PC-3 (cell line): ENCODE measurements around the gene DCDC1. TPM values are rescaled to one million over a fixed set of nuclear protein-coding genes. Genes with fewer than 3 reads are reported as not detected.
"Not testable (repeated sequence)": the region's sequence is repeated elsewhere in the genome, so short reads cannot be mapped to it uniquely, and the experiment has no call there.

Source experiments
- ATAC-seq: fragments of 200-7000 bp; cut with Tn5 transposase; 2 replicates; pipeline ENCODE4 v1.9.1; 2020; ENCODE audit warnings: mild to moderate bottlenecking, moderate library complexity
- BruUV-seq: library from RNA; stranded (reverse); fragments of 400-500 nt; replicated peaks from 2 replicates; lab custom pipeline; 2021; lab: Mats Ljungman, UMichigan
- CTCF ChIA-PET: fragments of 300-600 bp; sonication (Branson Sonifier 250); formaldehyde crosslinking; loops from one replicate; lab custom pipeline; 2022; ENCODE audit warnings: antibody characterized with exemption; lab: Charles Lee
- POLR2A ChIA-PET: fragments of 300-600 bp; sonication (Branson Sonifier 250); formaldehyde crosslinking; loops from one replicate; lab custom pipeline; 2022; ENCODE audit warnings: antibody characterized with exemption; ENCODE audit not compliant: unreplicated experiment; lab: Charles Lee
- DNase-seq: peaks from one replicate; pipeline ENCODE4 v3.0.0-alpha.2; 2015
- H2AFZ ChIP-seq: fragments of 300-600 bp; sonication (generic); 2 replicates; pipeline ENCODE4 v1.6.0; 2016; ENCODE audit warnings: antibody characterized with exemption, low read length
- H3F3A ChIP-seq: fragments of 300-600 bp; sonication (generic); one replicate; pipeline ENCODE4 v1.6.0; 2017; ENCODE audit warnings: antibody characterized with exemption, low read length, control low read depth, mild to moderate bottlenecking; ENCODE audit not compliant: unreplicated experiment
- H3K27ac ChIP-seq: fragments of 300-600 bp; sonication (generic); 2 replicates; pipeline ENCODE4 v1.5.1; 2016; ENCODE audit warnings: mild to moderate bottlenecking, low read length
- H3K27me3 ChIP-seq: fragments of 300-600 bp; sonication (generic); 2 replicates; pipeline ENCODE4 v1.6.1; 2016; ENCODE audit warnings: low read length, mixed read lengths
- H3K36me3 ChIP-seq: fragments of 300-600 bp; sonication (generic); 2 replicates; pipeline ENCODE4 v1.6.1; 2016; ENCODE audit warnings: low read depth, mixed run types, low read length, mixed read lengths
- H3K4me1 ChIP-seq: fragments of 300-600 bp; sonication (generic); 2 replicates; pipeline ENCODE4 v1.5.1; 2016; ENCODE audit warnings: low read length; ENCODE audit not compliant: insufficient read depth
- H3K4me2 ChIP-seq: fragments of 300-600 bp; sonication (generic); 2 replicates; pipeline ENCODE4 v1.6.0; 2016; ENCODE audit warnings: low read length
- H3K4me3 ChIP-seq: fragments of 300-600 bp; sonication (generic); 2 replicates; pipeline ENCODE4 v1.5.1; 2016; ENCODE audit warnings: mild to moderate bottlenecking, low read length, mixed read lengths
- H3K79me2 ChIP-seq: fragments of 300-600 bp; sonication (generic); 2 replicates; pipeline ENCODE4 v1.6.1; 2017; ENCODE audit warnings: low read length, mixed read lengths
- H3K9ac ChIP-seq: fragments of 300-600 bp; sonication (generic); 2 replicates; pipeline ENCODE4 v1.6.0; 2016; ENCODE audit warnings: mild to moderate bottlenecking, low read length
- H3K9me2 ChIP-seq: fragments of 300-600 bp; sonication (generic); replicated peaks from 2 replicates; pipeline ENCODE4 v1.6.1; 2016; ENCODE audit warnings: mixed run types, low read length, mixed read lengths
- H3K9me3 ChIP-seq: fragments of 300-600 bp; sonication (generic); 2 replicates; pipeline ENCODE4 v1.6.1; 2016; ENCODE audit warnings: low read length, mixed read lengths
- H4K20me1 ChIP-seq: fragments of 300-600 bp; sonication (generic); 2 replicates; pipeline ENCODE4 v1.6.1; 2016; ENCODE audit warnings: low read length, mixed read lengths
- CTCF ChIP-seq: fragments of 300-600 bp; sonication (generic); conservative IDR thresholded peaks from 2 replicates; pipeline ENCODE4 v1.5.1; 2017; ENCODE audit warnings: antibody characterized with exemption, low read depth, mild to moderate bottlenecking, low read length
- EZH2 ChIP-seq: fragments of 300-600 bp; sonication (generic); IDR thresholded peaks from one replicate; pipeline ENCODE4 v1.6.1; 2017; ENCODE audit warnings: antibody characterized with exemption, mild to moderate bottlenecking, low read length; ENCODE audit not compliant: unreplicated experiment
- EZH2phosphoT487 ChIP-seq: fragments of 300-600 bp; sonication (generic); IDR thresholded peaks from 2 replicates; pipeline ENCODE4 v1.6.1; 2018; ENCODE audit warnings: mild to moderate bottlenecking, antibody characterized with exemption, low read length, borderline replicate concordance
- intact Hi-C: fragments of 100-400 bp; cut with micrococcal nuclease; formaldehyde crosslinking; loops from 2 replicates; pipeline ENCODE4 v1.9.0; 2023
- total RNA-seq: library from RNA; depleted of rRNA; stranded (reverse); fragments of >200 nt; gene quantifications from 2 replicates; pipeline ENCODE4 v1.2.3, GENCODE V29; 2014

DCDC1 gene
- total RNA-seq, 1 experiment from 2014 or later = not detected

- intact Hi-C loops = no loop called here
Measured at GRCh38 chr11:31325160-31325559, 44.4 kb downstream of the DCDC1 start.

GRCh38 chr11:31323145-31323544, 46.4 kb downstream of the DCDC1 start:
- H3K9ac ChIP-seq = no peak overlapping the region
- no peaks in the 10 kb centered on the region for H3K36me3 ChIP-seq
- BruUV-seq = no TSS peak
- H3K27ac ChIP-seq = no peak overlapping the region
- no peaks in the 10 kb centered on the region for H4K20me1 ChIP-seq
- no peaks in the 10 kb centered on the region for H3K79me2 ChIP-seq
- H3K9me3 ChIP-seq = no peaks in the 10 kb centered on the region
- POLR2A ChIA-PET = interaction anchor here (0.9 kb wide), 1 partner anchor 46 kb away, joined by 5 read pairs; no protein-coding TSS in a partner anchor
- H3K4me3 ChIP-seq = no peak overlapping the region
- ATAC-seq (no peak), DNase-seq (no peak)
- peaks cover 13% of the 10 kb centered on the region; the same call in 1 of the 2 replicates for H3K4me1 ChIP-seq
- H3K27me3 ChIP-seq = no peaks in the 10 kb centered on the region
- intact Hi-C loops = no loop called here
- TF ChIP-seq EZH2 = no peak
- TF ChIP-seq CTCF = no peak
- TF ChIP-seq EZH2phosphoT487 = no peak
- H2AFZ ChIP-seq = no peak overlapping the region
- H3K4me2 ChIP-seq = no peak overlapping the region
- H3K9me2 ChIP-seq = no peaks in the 10 kb centered on the region
- CTCF ChIA-PET = no interaction called here
- no peaks in the 10 kb centered on the region for H3F3A ChIP-seq

More at GRCh38 chr11:31325160-31325559, 44.4 kb downstream of the DCDC1 start:
- Histone ChIP-seq H3K9me2 (no peaks in the 10 kb centered on the region), H3K79me2 (no peaks in the 10 kb centered on the region), H3K4me1 (peaks cover 13% of the 10 kb centered on the region; the same call in 1 of the 2 replicates), H3K27me3 (no peaks in the 10 kb centered on the region), H3K4me3 (no peak overlapping the region), H3K4me2 (no peak overlapping the region), H2AFZ (no peak overlapping the region), H4K20me1 (no peaks in the 10 kb centered on the region), H3K36me3 (no peaks in the 10 kb centered on the region), H3F3A (no peaks in the 10 kb centered on the region), H3K27ac (no peak overlapping the region), H3K9me3 (no peaks in the 10 kb centered on the region), H3K9ac (no peak overlapping the region)
- ChIA-PET POLR2A (no interaction called here), CTCF (no interaction called here)
- TF ChIP-seq EZH2 (no peak), EZH2phosphoT487 (no peak), CTCF (no peak)
- DNase-seq (peak; percentile 67), ATAC-seq (peak; percentile 55)
- BruUV-seq = no TSS peak

- DNase-seq, H3K79me2 ChIP-seq, H3K4me3 ChIP-seq, POLR2A ChIA-PET, H2AFZ ChIP-seq, BruUV-seq, H3K36me3 ChIP-seq, H3K9me3 ChIP-seq, intact Hi-C loops, ATAC-seq, H4K20me1 ChIP-seq, H3F3A ChIP-seq, H3K9me2 ChIP-seq, H3K27ac ChIP-seq, CTCF ChIA-PET, H3K9ac ChIP-seq, H3K27me3 ChIP-seq, H3K4me2 ChIP-seq: not testable (repeated sequence)
- peaks cover 13% of the 10 kb centered on the region; the same call in 1 of the 2 replicates for H3K4me1 ChIP-seq
Measured at GRCh38 chr11:31321494-31321893, 48.0 kb downstream of the DCDC1 start.
